Measurements from ENCODE around the gene LMOD2. TPM values are rescaled to one million over a fixed set of nuclear protein-coding genes. Genes with fewer than 3 reads are reported as not detected.

Gene LMOD2
- total and polyA plus RNA-seq, 2 donors (not counting 3 experiments of a cell fraction or from before 2014, with no cell fraction given), result not detected

DNA sequence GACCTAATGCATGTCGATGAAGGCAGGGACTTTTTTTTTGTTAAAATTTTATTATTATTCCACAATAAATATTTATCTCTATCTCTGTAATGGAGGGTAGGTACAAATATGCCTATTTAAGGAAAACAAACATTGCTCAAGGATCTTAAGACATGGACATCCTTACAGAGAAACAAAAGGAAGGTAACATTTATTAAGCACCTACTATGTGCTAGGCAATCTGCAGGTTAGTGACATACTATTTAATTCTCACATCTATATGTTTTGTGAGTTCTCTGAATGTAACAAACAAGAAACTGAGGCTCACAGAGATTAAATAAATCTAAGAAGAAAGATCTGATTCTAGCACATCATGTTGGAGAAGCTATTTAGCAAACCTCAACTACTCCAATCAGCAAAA is 32.1 kb downstream of the LMOD2 start:
- Histone ChIP-seq H4K20me1 (replicated peaks; ENCODE audit: control insufficient read depth, extremely low read depth, insufficient read depth, low read length) (no peaks in the 10 kb centered on the region), H3K27me3 (ENCODE audit: control insufficient read depth in 2 of 2, insufficient read depth in 2 of 2, low read length in 2 of 2) (no peaks in the 10 kb centered on the region), H3K27ac (ENCODE audit: insufficient read depth, low read depth, low read length) (no peak overlapping the region), H3K36me3 (ENCODE audit: control insufficient read depth in 2 of 2, extremely low read depth in 1 of 2, insufficient read depth in 2 of 2, low read length in 2 of 2) (peaks cover 5 to 6% of the 10 kb centered on the region in 2 experiments), H3K9me3 (replicated peaks; ENCODE audit: control insufficient read depth, insufficient read depth, low read length) (no peaks in the 10 kb centered on the region), H3K4me3 (replicated peaks in 1 of 3; ENCODE audit: insufficient read depth in 1 of 3, low read depth in 1 of 3, low read length in 3 of 3) (no peak overlapping the region), H3K9ac (replicated peaks; ENCODE audit: extremely low read depth, insufficient read depth, low read length) (no peak overlapping the region), H3K79me2 (ENCODE audit: control insufficient read depth, insufficient read depth, low read length) (no peaks in the 10 kb centered on the region), H2AFZ (ENCODE audit: low read depth, low read length) (no peak overlapping the region), H3K4me1 (ENCODE audit: control insufficient read depth, extremely low read depth, insufficient read depth, low read length) (no peaks in the 10 kb centered on the region), H3K9me1 (replicated peaks; ENCODE audit: control insufficient read depth, extremely low read depth, insufficient read depth, low read length) (no peaks in the 10 kb centered on the region), H3K4me2 (ENCODE audit: insufficient read depth, low read length) (no peak overlapping the region)
- ChIA-PET CTCF (no interaction called here), POLR2A (no interaction called here)
- FAIRE-seq (no peak), DNase-seq (ENCODE audit: low read depth, low spot score) (no peak)
- no TSS peak for BruUV-seq (replicated peaks)
- TF ChIP-seq JUN (IDR thresholded peaks at IDR 0.05; ENCODE audit: borderline replicate concordance, insufficient read depth, insufficient read length, low read depth), result no peak
- TF ChIP-seq POLR2AphosphoS5 (IDR thresholded peaks at IDR 0.05; ENCODE audit: insufficient read depth, low read depth, low read length), result no peak
- no peak for TF ChIP-seq GATA2 (IDR thresholded peaks at IDR 0.05; ENCODE audit: insufficient read depth, insufficient read length, low read depth, low read length)
- no peak for TF ChIP-seq MYC (IDR thresholded peaks at IDR 0.05; ENCODE audit: low read depth, low read length)
- TF ChIP-seq, protein P1, sequence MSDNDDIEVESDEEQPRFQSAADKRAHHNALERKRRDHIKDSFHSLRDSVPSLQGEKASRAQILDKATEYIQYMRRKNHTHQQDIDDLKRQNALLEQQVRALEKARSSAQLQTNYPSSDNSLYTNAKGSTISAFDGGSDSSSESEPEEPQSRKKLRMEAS (IDR thresholded peaks at IDR 0.05; ENCODE audit: insufficient read depth, insufficient read length), result no peak
- TF ChIP-seq, protein P2, sequence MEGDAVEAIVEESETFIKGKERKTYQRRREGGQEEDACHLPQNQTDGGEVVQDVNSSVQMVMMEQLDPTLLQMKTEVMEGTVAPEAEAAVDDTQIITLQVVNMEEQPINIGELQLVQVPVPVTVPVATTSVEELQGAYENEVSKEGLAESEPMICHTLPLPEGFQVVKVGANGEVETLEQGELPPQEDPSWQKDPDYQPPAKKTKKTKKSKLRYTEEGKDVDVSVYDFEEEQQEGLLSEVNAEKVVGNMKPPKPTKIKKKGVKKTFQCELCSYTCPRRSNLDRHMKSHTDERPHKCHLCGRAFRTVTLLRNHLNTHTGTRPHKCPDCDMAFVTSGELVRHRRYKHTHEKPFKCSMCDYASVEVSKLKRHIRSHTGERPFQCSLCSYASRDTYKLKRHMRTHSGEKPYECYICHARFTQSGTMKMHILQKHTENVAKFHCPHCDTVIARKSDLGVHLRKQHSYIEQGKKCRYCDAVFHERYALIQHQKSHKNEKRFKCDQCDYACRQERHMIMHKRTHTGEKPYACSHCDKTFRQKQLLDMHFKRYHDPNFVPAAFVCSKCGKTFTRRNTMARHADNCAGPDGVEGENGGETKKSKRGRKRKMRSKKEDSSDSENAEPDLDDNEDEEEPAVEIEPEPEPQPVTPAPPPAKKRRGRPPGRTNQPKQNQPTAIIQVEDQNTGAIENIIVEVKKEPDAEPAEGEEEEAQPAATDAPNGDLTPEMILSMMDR (IDR thresholded peaks at IDR 0.05; ENCODE audit: extremely low read depth in 1 of 2, insufficient read depth in 1 of 2, low read depth in 1 of 2, low read length in 2 of 2), result no peak
- no peak for TF ChIP-seq EZH2 (IDR thresholded peaks at IDR 0.05; ENCODE audit: borderline replicate concordance, low read depth, low read length, severe bottlenecking)
- no peak for TF ChIP-seq POLR2A (IDR thresholded peaks at IDR 0.05; ENCODE audit: low read depth, low read length)
- TF ChIP-seq FOS (IDR thresholded peaks at IDR 0.05; ENCODE audit: borderline replicate concordance, insufficient read depth, low read length), result no peak
- dilution Hi-C loops (cut with MboI; ENCODE audit: extremely low pct_ligation_motif_present, low sequenced_read_pairs) (no loop called here), intact Hi-C loops (cut with micrococcal nuclease) (no loop called here)
